GM12878 (cell line): ENCODE results near the gene TRIOBP. TPM values are rescaled to one million over a fixed set of nuclear protein-coding genes. Genes with fewer than 3 reads are reported as not detected.

Experiments
- CHD1 ChIP-seq: IDR thresholded peaks from 2 replicates; pipeline ENCODE4 v1.6.1; 2012; ENCODE audit warnings: low read depth, low read length, improper control_type of control experiment
- JUND ChIP-seq: IDR thresholded peaks from 2 replicates; pipeline ENCODE4 v1.6.1; 2012; ENCODE audit warnings: low read depth, mild to moderate bottlenecking, low read length, improper control_type of control experiment, moderate library complexity
- MEF2B ChIP-seq: fragments of 450-650 bp; IDR thresholded peaks from 2 replicates; pipeline ENCODE4 v1.6.1; 2018; ENCODE audit warnings: mild to moderate bottlenecking, moderate library complexity; ENCODE audit not compliant: partially characterized antibody, poor library complexity, severe bottlenecking
- SMARCA5 ChIP-seq: fragments of 450-650 bp; IDR thresholded peaks from 2 replicates; pipeline ENCODE4 v1.6.1; 2017; ENCODE audit warnings: mild to moderate bottlenecking
- WRNIP1 ChIP-seq: IDR thresholded peaks from 2 replicates; pipeline ENCODE4 v1.6.1; 2011; ENCODE audit warnings: low read depth, low read length, improper control_type of control experiment, borderline replicate concordance
- polyA plus RNA-seq, 11 experiments: library from polyadenylated mRNA; depleted of rRNA in 4 of 11; unstranded in 6 of 11; stranded (reverse) in 5 of 11; fragments of >200 nt; fragmentation: Nextera tagmentation in 4 of 11; fragmentation: Illumina TruSeq in 1 of 11; extraction: Ambion mirVana in 4 of 11; extraction: Trizol in 1 of 11; gene quantifications; 1 replicate in 1 of 11; 2 replicates in 10 of 11; pipeline versions ENCODE4 v1.2.1 to v1.2.3, GENCODE V29; 2011 to 2016; ENCODE audit warnings: inconsistent platforms in 2 of 11, missing spikeins in 2 of 11, low read depth in 1 of 11
- total RNA-seq, 4 experiments: library from RNA; depleted of rRNA in 3 of 4; stranded (reverse); fragments of >200 nt in 3 of 4; fragmentation: Illumina TruSeq in 1 of 4; extraction: Trizol in 1 of 4; gene quantifications; 2 replicates each; pipeline versions ENCODE4 v1.2.1 to v1.2.3, GENCODE V29; 2013 to 2021
- TF ChIP-seq, protein P1 (sequence below): IDR thresholded peaks from 2 replicates; pipeline ENCODE4 v1.6.1; 2011; ENCODE audit warnings: low read depth, low read length, improper control_type of control experiment, borderline replicate concordance
- TF ChIP-seq, protein P2 (sequence below): fragments of 150-350 bp; IDR thresholded peaks from 2 replicates; pipeline ENCODE4 v1.6.1; 2016; ENCODE audit warnings: low read depth, low read length
- TF ChIP-seq, protein P3 (sequence below): fragments of 450-650 bp; IDR thresholded peaks from 2 replicates; pipeline ENCODE4 v1.6.1; 2018; ENCODE audit warnings: mild to moderate bottlenecking, low read depth, moderate library complexity; ENCODE audit not compliant: partially characterized antibody

The TRIOBP gene
- total and polyA plus RNA-seq, 10 of the 15 experiments (the other 5 are each of a cell fraction or from before 2014, with no cell fraction given): 0.21 to 23.6 (median 11.9) TPM

DNA sequence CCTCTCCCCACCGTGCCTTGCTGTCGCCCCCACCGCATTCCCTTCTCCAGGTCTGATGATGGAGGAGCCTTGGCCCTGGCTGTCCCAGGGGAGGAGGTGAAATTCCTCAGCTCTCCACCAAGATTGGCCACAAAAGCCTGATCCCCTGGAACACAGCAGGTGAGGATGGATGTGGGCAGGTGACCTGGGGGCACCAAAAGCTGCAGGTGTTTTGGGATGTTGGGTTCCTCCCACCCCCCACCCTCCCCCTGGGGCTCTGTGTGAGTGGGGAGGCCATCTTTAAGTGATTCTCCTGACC, 639 bp downstream of the TRIOBP start (continued):
- TF ChIP-seq, protein P1, sequence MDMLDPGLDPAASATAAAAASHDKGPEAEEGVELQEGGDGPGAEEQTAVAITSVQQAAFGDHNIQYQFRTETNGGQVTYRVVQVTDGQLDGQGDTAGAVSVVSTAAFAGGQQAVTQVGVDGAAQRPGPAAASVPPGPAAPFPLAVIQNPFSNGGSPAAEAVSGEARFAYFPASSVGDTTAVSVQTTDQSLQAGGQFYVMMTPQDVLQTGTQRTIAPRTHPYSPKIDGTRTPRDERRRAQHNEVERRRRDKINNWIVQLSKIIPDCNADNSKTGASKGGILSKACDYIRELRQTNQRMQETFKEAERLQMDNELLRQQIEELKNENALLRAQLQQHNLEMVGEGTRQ: no peak
- TF ChIP-seq JUND (no peak), SMARCA5 (no peak), CHD1 (no peak), MEF2B (no peak), WRNIP1 (no peak)
- TF ChIP-seq, protein P2, sequence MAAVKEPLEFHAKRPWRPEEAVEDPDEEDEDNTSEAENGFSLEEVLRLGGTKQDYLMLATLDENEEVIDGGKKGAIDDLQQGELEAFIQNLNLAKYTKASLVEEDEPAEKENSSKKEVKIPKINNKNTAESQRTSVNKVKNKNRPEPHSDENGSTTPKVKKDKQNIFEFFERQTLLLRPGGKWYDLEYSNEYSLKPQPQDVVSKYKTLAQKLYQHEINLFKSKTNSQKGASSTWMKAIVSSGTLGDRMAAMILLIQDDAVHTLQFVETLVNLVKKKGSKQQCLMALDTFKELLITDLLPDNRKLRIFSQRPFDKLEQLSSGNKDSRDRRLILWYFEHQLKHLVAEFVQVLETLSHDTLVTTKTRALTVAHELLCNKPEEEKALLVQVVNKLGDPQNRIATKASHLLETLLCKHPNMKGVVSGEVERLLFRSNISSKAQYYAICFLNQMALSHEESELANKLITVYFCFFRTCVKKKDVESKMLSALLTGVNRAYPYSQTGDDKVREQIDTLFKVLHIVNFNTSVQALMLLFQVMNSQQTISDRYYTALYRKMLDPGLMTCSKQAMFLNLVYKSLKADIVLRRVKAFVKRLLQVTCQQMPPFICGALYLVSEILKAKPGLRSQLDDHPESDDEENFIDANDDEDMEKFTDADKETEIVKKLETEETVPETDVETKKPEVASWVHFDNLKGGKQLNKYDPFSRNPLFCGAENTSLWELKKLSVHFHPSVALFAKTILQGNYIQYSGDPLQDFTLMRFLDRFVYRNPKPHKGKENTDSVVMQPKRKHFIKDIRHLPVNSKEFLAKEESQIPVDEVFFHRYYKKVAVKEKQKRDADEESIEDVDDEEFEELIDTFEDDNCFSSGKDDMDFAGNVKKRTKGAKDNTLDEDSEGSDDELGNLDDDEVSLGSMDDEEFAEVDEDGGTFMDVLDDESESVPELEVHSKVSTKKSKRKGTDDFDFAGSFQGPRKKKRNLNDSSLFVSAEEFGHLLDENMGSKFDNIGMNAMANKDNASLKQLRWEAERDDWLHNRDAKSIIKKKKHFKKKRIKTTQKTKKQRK: no peak
- TF ChIP-seq, protein P3, sequence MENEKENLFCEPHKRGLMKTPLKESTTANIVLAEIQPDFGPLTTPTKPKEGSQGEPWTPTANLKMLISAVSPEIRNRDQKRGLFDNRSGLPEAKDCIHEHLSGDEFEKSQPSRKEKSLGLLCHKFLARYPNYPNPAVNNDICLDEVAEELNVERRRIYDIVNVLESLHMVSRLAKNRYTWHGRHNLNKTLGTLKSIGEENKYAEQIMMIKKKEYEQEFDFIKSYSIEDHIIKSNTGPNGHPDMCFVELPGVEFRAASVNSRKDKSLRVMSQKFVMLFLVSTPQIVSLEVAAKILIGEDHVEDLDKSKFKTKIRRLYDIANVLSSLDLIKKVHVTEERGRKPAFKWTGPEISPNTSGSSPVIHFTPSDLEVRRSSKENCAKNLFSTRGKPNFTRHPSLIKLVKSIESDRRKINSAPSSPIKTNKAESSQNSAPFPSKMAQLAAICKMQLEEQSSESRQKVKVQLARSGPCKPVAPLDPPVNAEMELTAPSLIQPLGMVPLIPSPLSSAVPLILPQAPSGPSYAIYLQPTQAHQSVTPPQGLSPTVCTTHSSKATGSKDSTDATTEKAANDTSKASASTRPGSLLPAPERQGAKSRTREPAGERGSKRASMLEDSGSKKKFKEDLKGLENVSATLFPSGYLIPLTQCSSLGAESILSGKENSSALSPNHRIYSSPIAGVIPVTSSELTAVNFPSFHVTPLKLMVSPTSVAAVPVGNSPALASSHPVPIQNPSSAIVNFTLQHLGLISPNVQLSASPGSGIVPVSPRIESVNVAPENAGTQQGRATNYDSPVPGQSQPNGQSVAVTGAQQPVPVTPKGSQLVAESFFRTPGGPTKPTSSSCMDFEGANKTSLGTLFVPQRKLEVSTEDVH: no peak
